SU-DHL-6 (cell line): ENCODE results near the gene AP2S1.

Source experiments
- EZH2phosphoT487 ChIP-seq: fragments of 200-600 bp; sonication (generic), shearing (Covaris generic); conservative IDR thresholded peaks from 2 replicates; pipeline ENCODE4 v1.6.1; 2018; ENCODE audit warnings: mild to moderate bottlenecking, antibody characterized with exemption, low read length, moderate library complexity, mixed read lengths
- TF ChIP-seq, protein P1 (sequence below): fragments of 200-600 bp; sonication (generic); IDR thresholded peaks from one replicate; pipeline ENCODE4 v1.5.1; 2017; ENCODE audit warnings: antibody characterized with exemption, mild to moderate bottlenecking, low read length, moderate library complexity; ENCODE audit not compliant: insufficient read depth, poor library complexity, severe bottlenecking

DNA sequence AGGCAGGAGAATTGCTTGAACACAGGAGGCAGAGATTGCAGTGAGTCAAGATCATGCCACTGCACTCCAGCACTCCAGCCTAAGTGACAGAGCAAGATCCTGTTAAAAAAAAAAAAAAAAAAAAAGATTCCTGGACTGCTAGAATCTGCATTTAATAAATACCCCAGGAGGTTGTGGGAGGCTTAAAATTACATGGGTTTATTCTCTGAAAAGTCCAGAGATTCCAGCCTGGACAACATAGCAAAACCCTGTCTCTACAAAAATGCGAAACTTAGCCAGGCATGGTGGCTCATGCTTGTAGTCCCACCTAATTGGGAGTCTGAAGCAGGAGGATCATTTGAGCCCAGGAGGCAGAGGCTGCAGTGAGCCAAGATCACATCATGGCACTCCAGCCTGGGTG lies 52.8 kb downstream of the AP2S1 start:
- TF ChIP-seq, protein P1, sequence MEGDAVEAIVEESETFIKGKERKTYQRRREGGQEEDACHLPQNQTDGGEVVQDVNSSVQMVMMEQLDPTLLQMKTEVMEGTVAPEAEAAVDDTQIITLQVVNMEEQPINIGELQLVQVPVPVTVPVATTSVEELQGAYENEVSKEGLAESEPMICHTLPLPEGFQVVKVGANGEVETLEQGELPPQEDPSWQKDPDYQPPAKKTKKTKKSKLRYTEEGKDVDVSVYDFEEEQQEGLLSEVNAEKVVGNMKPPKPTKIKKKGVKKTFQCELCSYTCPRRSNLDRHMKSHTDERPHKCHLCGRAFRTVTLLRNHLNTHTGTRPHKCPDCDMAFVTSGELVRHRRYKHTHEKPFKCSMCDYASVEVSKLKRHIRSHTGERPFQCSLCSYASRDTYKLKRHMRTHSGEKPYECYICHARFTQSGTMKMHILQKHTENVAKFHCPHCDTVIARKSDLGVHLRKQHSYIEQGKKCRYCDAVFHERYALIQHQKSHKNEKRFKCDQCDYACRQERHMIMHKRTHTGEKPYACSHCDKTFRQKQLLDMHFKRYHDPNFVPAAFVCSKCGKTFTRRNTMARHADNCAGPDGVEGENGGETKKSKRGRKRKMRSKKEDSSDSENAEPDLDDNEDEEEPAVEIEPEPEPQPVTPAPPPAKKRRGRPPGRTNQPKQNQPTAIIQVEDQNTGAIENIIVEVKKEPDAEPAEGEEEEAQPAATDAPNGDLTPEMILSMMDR: no peak
- TF ChIP-seq EZH2phosphoT487: no peak
